Effector CD4-positive, alpha-beta T cell (primary cell): ENCODE results near the gene PAIP2B.

ENCODE experiments used
- DNase-seq: peaks from one replicate; pipeline ENCODE4 v3.0.0-alpha.2; 2020

PAIP2B gene

DNA sequence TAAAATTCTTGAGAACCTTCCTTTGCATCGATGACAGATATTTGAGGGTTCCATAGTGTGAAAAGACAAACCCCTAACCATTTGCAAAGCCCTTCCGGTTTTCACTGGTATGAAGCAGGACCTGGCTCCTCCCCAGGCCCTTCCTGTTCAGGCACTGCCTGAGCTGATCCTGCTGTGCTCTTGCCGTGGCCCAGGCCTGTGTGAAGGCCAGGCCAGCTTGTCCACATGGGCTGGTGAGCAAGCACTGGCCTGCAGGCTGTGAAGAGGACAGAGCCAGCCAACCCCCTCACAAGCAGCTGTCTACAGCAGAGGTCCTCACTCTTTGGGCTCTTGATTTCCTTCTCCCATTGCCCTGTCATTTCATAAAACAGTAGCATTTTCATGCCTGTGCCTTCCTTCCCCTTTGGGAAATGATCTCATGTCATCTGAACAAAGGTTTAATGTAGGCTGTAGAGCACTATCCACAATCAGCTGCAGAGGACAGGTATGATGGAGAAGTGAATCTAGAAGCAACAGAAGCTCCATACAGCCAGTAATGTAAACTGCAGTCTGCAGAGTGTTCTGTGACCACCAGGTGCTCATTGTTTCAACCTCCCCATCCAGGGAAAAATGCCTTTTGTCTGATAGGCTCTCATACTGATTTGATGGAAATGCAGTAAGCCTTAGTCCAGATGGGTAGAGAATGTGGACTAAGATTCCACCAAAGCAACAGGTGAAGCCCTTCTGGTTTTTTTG lies 76.7 kb downstream of the PAIP2B start:
- no peak for DNase-seq

DNA sequence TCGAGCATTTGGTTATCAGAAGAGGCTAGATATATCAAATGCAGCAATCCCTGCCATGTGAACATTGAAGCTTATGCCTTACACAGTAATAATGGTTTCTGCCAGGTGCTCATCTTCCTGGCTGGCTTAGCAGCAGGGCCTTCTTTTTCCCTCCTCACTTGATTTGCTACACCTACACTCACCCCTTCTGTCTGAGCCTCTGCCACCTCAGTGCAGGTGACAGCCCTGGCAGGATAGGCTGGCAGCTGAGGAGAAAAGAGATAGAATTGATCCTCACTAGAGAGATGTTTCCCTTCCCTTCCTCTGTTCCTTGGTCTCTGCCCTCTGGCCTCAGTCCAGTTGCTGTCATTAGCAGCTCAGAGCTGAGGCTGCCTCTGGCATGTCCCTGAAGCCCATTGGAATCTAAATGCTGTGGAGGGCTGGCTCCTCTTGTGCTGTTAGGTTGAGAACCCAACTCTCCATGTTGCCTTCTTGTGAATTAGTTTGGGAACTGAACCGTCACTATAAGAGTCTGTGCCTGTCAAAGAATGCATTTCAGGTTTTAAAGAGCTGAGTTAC lies 78.3 kb downstream of the PAIP2B start:
- no peak for DNase-seq

DNA sequence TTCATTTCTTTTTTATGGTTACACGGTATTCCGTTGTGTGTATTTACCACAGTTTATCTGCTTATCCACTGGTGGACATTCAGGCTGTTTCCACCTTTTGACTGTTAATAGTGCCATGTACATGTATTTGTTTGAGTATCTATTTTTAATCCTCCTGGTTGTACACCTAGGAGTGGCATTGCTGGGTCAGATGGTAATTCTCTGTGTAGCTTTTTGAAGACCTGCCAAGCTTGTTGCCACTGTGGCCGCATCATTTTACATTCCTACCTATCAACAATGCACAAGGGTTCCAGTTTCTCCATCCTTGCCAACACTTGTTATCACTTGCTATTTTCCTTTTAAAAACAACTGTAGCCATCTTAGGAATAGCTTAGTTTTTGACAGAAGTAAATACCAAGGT lies 83.1 kb downstream of the PAIP2B start:
- DNase-seq = no peak

DNA sequence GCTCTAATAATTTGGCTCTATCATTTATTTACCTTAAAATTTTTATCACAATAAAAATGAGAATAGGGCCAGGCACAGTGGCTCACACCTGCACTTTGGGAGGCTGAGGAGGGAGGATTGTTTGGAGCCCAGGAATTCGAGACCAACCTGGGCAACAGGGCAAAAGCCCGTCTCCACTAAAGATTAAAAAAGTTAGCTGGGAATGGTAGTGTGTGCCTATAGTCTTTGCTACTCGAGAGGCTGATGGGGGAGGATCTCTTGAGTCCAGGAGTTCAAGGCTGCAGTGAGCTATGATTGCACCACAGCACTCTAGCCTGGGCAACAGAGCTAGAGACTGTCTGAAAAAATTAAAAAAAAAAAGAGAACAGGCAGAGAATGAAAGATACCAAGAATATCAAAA lies 90.7 kb downstream of the PAIP2B start:
- no peak for DNase-seq

DNA sequence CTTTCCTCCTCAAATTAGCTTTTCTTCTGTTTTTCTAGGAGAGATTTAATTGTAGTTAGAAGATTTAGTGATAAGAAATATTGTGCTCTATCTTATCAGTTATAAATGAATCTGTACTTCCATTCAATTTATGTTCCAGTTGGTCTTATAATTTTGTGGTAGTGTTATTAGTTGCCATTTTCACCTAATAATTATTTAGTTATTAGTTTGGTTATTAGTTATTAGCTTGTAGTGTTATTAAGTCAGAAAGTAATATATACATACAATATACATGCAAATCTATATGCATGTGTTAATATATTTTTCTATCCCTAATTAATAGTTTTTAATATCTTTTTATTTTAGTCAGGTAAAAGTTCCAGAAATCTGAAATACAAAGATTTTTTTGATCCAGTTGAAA lies 93.3 kb downstream of the PAIP2B start:
- DNase-seq = no peak
